HepG2 (cell line): ENCODE measurements around the gene RRP12. TPM values are rescaled to one million over a fixed set of nuclear protein-coding genes. Genes with fewer than 3 reads are reported as not detected.
A peak's percentile ranks its signal among the peaks of the same experiment; 100 is the strongest.

Source experiments
- JDP2 ChIP-seq: sonication (generic); formaldehyde crosslinking; IDR thresholded peaks from 2 replicates; pipeline ENCODE4 v1.8.1; 2022; ENCODE audit warnings: missing genetic modification reagents, borderline replicate concordance
- KIAA2018 ChIP-seq: sonication (generic); formaldehyde crosslinking; IDR thresholded peaks from 2 replicates; pipeline ENCODE4 v1.5.0; 2020; ENCODE audit warnings: mild to moderate bottlenecking, missing genetic modification reagents, borderline replicate concordance
- NFIB ChIP-seq: sonication (generic); formaldehyde crosslinking; IDR thresholded peaks from 2 replicates; pipeline ENCODE4 v1.9.0; 2021; ENCODE audit warnings: missing genetic modification reagents, mild to moderate bottlenecking, borderline replicate concordance
- POGZ ChIP-seq: sonication (generic); formaldehyde crosslinking; IDR thresholded peaks from 2 replicates; pipeline ENCODE4 v1.4.0; 2020; ENCODE audit warnings: mild to moderate bottlenecking, missing genetic modification reagents
- RNF219 ChIP-seq: sonication (generic); formaldehyde crosslinking; IDR thresholded peaks from 2 replicates; pipeline ENCODE4 v1.5.0; 2020; ENCODE audit warnings: mild to moderate bottlenecking, missing genetic modification reagents
- TIGD3 ChIP-seq: sonication (generic); formaldehyde crosslinking; IDR thresholded peaks from 2 replicates; pipeline ENCODE4 v1.5.1; 2020; ENCODE audit warnings: mild to moderate bottlenecking, missing genetic modification reagents, borderline replicate concordance
- UBTF ChIP-seq: sonication (generic); formaldehyde crosslinking; IDR thresholded peaks from 2 replicates; pipeline ENCODE4 v1.4.0; 2020; ENCODE audit warnings: mild to moderate bottlenecking, missing genetic modification reagents
- ZBTB8A ChIP-seq: sonication (generic); formaldehyde crosslinking; IDR thresholded peaks from 2 replicates; pipeline ENCODE4 v1.4.0; 2020; ENCODE audit warnings: mild to moderate bottlenecking, low read depth, missing genetic modification reagents, borderline replicate concordance
- ZNF850 ChIP-seq: sonication (generic); formaldehyde crosslinking; conservative IDR thresholded peaks from 2 replicates; pipeline ENCODE4 v1.9.0; 2021; ENCODE audit warnings: mild to moderate bottlenecking, missing genetic modification reagents
- polyA plus RNA-seq, 8 experiments: library from polyadenylated mRNA; depleted of rRNA in 3 of 8; stranded (reverse) in 7 of 8; unstranded in 1 of 8; fragments of >200 nt; fragmentation: Illumina TruSeq in 4 of 8; extraction: Trizol in 4 of 8; gene quantifications; 2 replicates each; pipeline versions ENCODE4 v1.2.1 to v1.2.3, GENCODE V29; 2011 to 2016; ENCODE audit warnings: low read depth in 4 of 8, missing spikeins in 1 of 8, mixed read lengths in 1 of 8; ENCODE audit not compliant: insufficient read depth in 1 of 8
- total RNA-seq, 5 experiments: library from RNA; depleted of rRNA; stranded (reverse); fragments of >200 nt; fragmentation: Illumina TruSeq; extraction: Trizol; gene quantifications; 2 replicates each; pipeline ENCODE4 v1.2.3, GENCODE V29; 2016; ENCODE audit warnings: low read depth in 1 of 5
- TF ChIP-seq, protein P1 (sequence below): sonication (generic); formaldehyde crosslinking; IDR thresholded peaks from 2 replicates; pipeline ENCODE4 v1.9.0; 2021; ENCODE audit warnings: missing genetic modification reagents, borderline replicate concordance

The RRP12 gene
- total and polyA plus RNA-seq, 2 of the 13 experiments (the other 11 are each of a cell fraction or from before 2014, with no cell fraction given): 13.2 to 39.4 TPM

DNA sequence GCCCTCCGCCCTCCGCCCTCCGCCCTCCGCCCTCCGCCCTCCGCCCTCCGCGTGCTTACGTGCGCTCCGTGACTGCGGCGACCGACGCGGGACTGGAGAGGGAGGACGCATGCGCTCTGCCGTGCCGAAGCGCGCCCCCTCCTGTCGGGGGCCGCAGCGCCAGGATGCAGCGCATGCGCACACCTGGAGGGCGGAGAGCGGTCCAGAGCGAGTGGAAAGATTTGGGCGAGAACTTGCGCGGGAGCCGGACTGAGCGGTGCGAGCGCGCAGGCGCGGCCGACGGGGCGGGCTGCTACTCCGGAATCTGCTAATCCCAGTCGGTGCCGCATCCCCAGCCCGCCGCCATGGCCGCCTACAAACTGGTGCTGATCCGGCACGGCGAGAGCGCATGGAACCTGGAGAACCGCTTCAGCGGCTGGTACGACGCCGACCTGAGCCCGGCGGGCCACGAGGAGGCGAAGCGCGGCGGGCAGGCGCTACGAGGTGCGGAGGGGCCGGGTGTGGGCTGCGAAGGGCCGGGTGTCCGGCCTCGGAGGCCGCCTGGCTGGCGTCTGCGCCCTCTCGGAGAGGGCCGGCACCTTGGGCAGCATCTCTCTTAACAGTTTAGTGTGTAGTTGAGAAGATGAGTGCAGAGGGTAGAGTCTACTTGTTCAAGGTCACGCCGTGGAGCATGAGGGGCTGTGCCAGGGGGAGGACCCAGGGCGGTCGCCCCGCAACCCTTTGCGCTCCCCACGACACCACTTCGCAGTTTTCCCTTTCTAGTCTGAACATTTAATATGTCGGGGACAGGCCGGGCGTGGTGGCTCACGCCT, 25.0 kb upstream of the RRP12 start, which contains the start of gene PGAM1 (continued):
- TF ChIP-seq POGZ (CRISPR knock-in tag) (no peak; the same call in 1 of the 2 replicates), KIAA2018 (CRISPR knock-in tag) (no peak), NFIB (CRISPR knock-in tag) (no peak), TIGD3 (CRISPR knock-in tag) (no peak), RNF219 (CRISPR knock-in tag) (no peak), JDP2 (CRISPR knock-in tag) (no peak), ZBTB8A (no peak), ZNF850 (CRISPR knock-in tag) (no peak), UBTF (CRISPR knock-in tag) (0 out of 2 replicates have a peak, but pooled peaks have one; percentile 48)
- TF ChIP-seq, protein P1, sequence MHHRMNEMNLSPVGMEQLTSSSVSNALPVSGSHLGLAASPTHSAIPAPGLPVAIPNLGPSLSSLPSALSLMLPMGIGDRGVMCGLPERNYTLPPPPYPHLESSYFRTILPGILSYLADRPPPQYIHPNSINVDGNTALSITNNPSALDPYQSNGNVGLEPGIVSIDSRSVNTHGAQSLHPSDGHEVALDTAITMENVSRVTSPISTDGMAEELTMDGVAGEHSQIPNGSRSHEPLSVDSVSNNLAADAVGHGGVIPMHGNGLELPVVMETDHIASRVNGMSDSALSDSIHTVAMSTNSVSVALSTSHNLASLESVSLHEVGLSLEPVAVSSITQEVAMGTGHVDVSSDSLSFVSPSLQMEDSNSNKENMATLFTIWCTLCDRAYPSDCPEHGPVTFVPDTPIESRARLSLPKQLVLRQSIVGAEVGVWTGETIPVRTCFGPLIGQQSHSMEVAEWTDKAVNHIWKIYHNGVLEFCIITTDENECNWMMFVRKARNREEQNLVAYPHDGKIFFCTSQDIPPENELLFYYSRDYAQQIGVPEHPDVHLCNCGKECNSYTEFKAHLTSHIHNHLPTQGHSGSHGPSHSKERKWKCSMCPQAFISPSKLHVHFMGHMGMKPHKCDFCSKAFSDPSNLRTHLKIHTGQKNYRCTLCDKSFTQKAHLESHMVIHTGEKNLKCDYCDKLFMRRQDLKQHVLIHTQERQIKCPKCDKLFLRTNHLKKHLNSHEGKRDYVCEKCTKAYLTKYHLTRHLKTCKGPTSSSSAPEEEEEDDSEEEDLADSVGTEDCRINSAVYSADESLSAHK (CRISPR knock-in tag): no peak
